GM19324 (cell line): ENCODE measurements around the gene KHSRP.

Source experiments
- ATAC-seq: cut with Tn5 transposase; IDR thresholded peaks from one replicate; pipeline ENCODE4 v1.9.1; 2021; ENCODE audit warnings: mild to moderate bottlenecking, moderate library complexity; ENCODE audit not compliant: unreplicated experiment, low FRiP score

Gene KHSRP

GRCh38 chr19:6424195-6424938 lies at the start of gene KHSRP:
Gene KHSRP (minus strand): TSS chr19:6424811. CDS start chr19:6424701, 110 bp downstream.
- no peak for ATAC-seq

- no peak for ATAC-seq
Observed at GRCh38 chr19:6473647-6474046, 49.0 kb upstream of the KHSRP start.

GRCh38 chr19:6472713-6473112 lies 48.1 kb upstream of the KHSRP start:
- no peak for ATAC-seq

- ATAC-seq, result no peak
Observed at GRCh38 chr19:6471076-6471475, 46.5 kb upstream of the KHSRP start.

GRCh38 chr19:6470173-6470572 lies 45.6 kb upstream of the KHSRP start:
- ATAC-seq, result no peak

- no peak for ATAC-seq
Observed at GRCh38 chr19:6467384-6467783, 42.8 kb upstream of the KHSRP start.

GRCh38 chr19:6466526-6467248 lies 42.1 kb upstream of the KHSRP start:
- ATAC-seq, result no peak

- no peak for ATAC-seq
Observed at GRCh38 chr19:6465663-6466062, 41.1 kb upstream of the KHSRP start.

GRCh38 chr19:6465006-6465405 lies 40.4 kb upstream of the KHSRP start:
- ATAC-seq, result no peak

- no peak for ATAC-seq
Observed at GRCh38 chr19:6464070-6464873, 39.7 kb upstream of the KHSRP start, which contains the start of gene CRB3. Gene CRB3 (plus strand): TSS chr19:6464271. CDS start chr19:6464702, 431 bp downstream.

- ATAC-seq, result peak; percentile 82
Observed at GRCh38 chr19:6460099-6460884, 35.7 kb upstream of the KHSRP start.

- peak; percentile 41 for ATAC-seq
Observed at GRCh38 chr19:6459262-6460098, 34.9 kb upstream of the KHSRP start, which contains the start of gene SLC25A23. Gene SLC25A23 (minus strand): TSS chr19:6459792. CDS start chr19:6459628, 164 bp downstream.

- ATAC-seq, result no peak
Observed at GRCh38 chr19:6458695-6459261, 34.2 kb upstream of the KHSRP start.

GRCh38 chr19:6457958-6458694 lies 33.5 kb upstream of the KHSRP start:
- no peak for ATAC-seq

GRCh38 chr19:6455924-6456323 lies 31.3 kb upstream of the KHSRP start:
- ATAC-seq, result no peak

- ATAC-seq, result no peak
Observed at GRCh38 chr19:6453951-6454565, 29.4 kb upstream of the KHSRP start.

GRCh38 chr19:6452899-6453298 lies 28.3 kb upstream of the KHSRP start:
- ATAC-seq, result no peak

GRCh38 chr19:6452223-6452614 lies 27.6 kb upstream of the KHSRP start:
- no peak for ATAC-seq
